RWPE1 (cell line): ENCODE measurements around the gene CD63.

Experiments
- CTCF ChIA-PET: fragments of 350-600 bp; sonication (Branson Sonifier 250); formaldehyde crosslinking; extraction: SDS; loops from one replicate; lab custom pipeline; 2021; lab: Yijun Ruan, JAX
- POLR2A ChIA-PET: fragments of 400-600 bp; formaldehyde crosslinking; extraction: SDS; loops from one replicate; lab custom pipeline; 2020; ENCODE audit warnings: antibody characterized with exemption; ENCODE audit not compliant: low non-redundant PET; lab: Yijun Ruan, JAX
- DNase-seq: peaks from one replicate; pipeline ENCODE4 v3.0.0; 2012; ENCODE audit warnings: low spot score
- H3K27ac ChIP-seq: fragments of 450-650 bp; 2 replicates; pipeline ENCODE4 v1.5.1; 2017
- TF ChIP-seq, protein P1 (sequence below): fragments of 450-650 bp; conservative IDR thresholded peaks from 2 replicates; pipeline ENCODE4 v1.5.1; 2017; ENCODE audit warnings: low read depth, mild to moderate bottlenecking

Gene CD63

DNA sequence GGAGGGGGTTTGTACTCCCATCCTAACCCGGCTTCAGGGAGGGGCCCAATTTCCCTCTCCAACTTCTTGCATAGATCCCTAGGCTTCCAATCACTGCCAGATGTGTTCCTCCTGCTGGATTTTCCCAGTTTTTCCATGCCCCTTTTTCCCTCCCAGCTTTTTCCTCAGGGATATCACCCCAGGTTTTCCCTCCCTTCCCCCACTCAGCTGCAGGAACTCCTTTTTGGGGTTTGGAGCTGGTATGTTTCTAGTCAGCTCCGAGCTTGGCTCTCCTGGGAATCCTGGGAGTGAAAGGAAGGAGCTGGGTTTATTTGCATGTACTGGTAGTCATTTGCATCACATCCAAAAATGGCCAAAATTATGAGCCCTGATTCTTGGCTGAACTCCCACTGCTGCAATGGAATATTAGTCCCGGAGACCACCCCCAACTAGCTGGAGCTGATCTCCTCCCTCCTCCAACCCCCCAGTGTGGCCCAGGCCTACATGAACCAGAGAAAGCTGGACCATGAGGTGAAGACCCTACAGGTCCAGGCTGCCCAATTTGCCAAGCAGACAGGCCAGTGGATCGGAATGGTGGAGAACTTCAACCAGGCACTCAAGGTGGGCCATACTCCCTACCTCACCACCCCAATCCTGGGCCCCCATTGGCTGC, 10.1 kb downstream of the CD63 start:
- no peak for DNase-seq
- CTCF ChIA-PET = interaction anchor here (0.6 to 1.3 kb wide), 2 partner anchors 37 to 44 kb away, joined by 3 to 4 read pairs; a partner anchor contains a TSS
- POLR2A ChIA-PET = no interaction called here
- H3K27ac ChIP-seq = peak overlapping the region; percentile 99
- TF ChIP-seq, protein P1, sequence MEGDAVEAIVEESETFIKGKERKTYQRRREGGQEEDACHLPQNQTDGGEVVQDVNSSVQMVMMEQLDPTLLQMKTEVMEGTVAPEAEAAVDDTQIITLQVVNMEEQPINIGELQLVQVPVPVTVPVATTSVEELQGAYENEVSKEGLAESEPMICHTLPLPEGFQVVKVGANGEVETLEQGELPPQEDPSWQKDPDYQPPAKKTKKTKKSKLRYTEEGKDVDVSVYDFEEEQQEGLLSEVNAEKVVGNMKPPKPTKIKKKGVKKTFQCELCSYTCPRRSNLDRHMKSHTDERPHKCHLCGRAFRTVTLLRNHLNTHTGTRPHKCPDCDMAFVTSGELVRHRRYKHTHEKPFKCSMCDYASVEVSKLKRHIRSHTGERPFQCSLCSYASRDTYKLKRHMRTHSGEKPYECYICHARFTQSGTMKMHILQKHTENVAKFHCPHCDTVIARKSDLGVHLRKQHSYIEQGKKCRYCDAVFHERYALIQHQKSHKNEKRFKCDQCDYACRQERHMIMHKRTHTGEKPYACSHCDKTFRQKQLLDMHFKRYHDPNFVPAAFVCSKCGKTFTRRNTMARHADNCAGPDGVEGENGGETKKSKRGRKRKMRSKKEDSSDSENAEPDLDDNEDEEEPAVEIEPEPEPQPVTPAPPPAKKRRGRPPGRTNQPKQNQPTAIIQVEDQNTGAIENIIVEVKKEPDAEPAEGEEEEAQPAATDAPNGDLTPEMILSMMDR = no peak

- DNase-seq = no peak
- TF ChIP-seq, protein P1 = no peak
- H3K27ac ChIP-seq = peak overlapping the region; percentile 99
- CTCF ChIA-PET = interaction anchor here (0.6 to 0.9 kb wide), 2 partner anchors 20 to 1122 kb away, joined by 3 read pairs; no protein-coding TSS in a partner anchor
- POLR2A ChIA-PET = no interaction called here
Measured at GRCh38 chr12:55718015-55718414, 10.8 kb downstream of the CD63 start.

DNA sequence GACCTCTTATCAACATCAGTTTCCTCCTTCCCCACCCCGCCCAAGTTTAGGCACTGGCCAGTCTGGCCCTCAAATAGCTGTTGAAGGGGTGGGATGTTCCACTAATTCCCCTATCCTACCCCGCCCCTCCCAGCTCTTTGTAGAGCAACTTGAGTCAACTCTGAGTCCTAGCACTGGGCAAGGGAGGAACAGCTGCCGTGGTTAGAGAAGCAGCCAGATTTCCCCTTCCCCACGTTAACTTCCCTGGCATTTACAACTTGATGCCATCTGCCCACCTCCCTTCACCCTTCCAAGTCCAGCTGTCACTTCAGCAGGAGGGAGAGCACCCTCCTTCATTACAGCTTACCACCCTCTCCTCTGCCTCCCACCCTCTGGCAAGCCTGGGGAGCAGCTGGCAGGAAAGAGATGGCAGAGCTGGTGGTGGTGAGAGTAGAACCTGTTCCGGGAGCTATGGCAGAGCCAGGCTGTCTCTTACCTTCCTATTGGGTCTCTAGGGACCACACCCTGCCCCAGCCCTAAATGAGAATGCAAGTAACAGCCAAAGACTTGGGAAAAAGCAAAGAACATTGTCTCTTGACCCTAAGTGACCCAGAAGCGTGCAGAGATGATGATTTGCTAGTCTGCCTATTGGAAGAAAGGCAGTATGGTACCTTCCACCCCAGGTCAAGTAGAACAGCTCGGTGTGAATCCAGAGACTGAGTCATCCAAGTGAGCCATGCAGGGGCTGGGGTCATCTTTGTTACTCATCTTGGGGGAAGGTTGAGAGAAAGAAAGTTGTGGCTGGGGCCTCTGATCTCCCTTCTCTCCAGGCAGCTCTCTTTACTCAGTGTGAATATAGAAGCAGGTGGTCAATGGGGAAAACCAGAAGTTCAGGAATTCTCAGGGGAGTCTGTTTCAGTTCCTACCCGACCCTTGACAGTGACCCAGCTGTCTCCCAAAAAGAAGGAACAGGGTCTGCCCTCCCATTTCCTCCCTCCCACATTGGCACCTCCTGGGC, 11.5 kb downstream of the CD63 start:
- CTCF ChIA-PET = interaction anchor here (0.6 to 0.9 kb wide), 4 partner anchors 21 to 1122 kb away, joined by 3 read pairs; no protein-coding TSS in a partner anchor
- H3K27ac ChIP-seq = peak overlapping the region; percentile 99
- peak; percentile 84 for DNase-seq
- POLR2A ChIA-PET = interaction anchor here (0.6 kb wide), 1 partner anchor 281 kb away, joined by 3 read pairs; no protein-coding TSS in a partner anchor
- TF ChIP-seq, protein P1 = no peak

DNA sequence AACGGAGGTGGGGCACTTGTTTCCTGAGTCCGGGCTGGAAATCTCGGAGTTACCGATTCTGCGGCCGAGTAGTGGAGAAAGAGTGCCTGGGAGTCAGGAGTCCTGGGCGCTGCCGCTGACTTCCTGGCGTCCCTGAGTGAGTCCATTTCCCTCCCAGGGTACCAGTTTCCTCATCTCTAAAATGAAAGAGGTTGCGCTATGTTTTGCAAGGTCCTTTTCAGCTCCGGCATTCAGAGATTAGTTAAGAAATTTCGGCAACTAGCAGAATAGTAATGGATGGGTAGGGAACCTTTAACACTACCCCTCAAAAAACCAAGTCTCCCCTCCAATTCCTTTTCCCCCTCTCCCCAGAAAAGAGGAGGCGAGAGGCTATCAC, 12.2 kb downstream of the CD63 start:
- ChIA-PET CTCF (interaction anchor here (0.6 to 1.4 kb wide), 2 partner anchors 10 to 94 kb away, joined by 3 to 6 read pairs; partner anchors contain the start of gene ITGA7), POLR2A (no interaction called here)
- TF ChIP-seq, protein P1 = no peak
- peak overlapping the region; percentile 99 for H3K27ac ChIP-seq
- DNase-seq = no peak

GRCh38 chr12:55715833-55716581, 12.8 kb downstream of the CD63 start, which contains the start of gene BLOC1S1:
Gene BLOC1S1, plus strand, starts transcription at chr12:55716046. Its CDS starts 6 bp downstream, at chr12:55716052.
- TF ChIP-seq, protein P1 = no peak
- POLR2A ChIA-PET = no interaction called here
- peak; percentile 94 for DNase-seq
- peak within 1 kb of the TSS; percentile 99 for H3K27ac ChIP-seq
- CTCF ChIA-PET = interaction anchor here (0.8 to 1.4 kb wide), 2 partner anchors 9 to 23 kb away, joined by 4 to 6 read pairs; partner anchors contain the start of gene ITGA7
